ENCODE data around the gene COL11A2.

DNA sequence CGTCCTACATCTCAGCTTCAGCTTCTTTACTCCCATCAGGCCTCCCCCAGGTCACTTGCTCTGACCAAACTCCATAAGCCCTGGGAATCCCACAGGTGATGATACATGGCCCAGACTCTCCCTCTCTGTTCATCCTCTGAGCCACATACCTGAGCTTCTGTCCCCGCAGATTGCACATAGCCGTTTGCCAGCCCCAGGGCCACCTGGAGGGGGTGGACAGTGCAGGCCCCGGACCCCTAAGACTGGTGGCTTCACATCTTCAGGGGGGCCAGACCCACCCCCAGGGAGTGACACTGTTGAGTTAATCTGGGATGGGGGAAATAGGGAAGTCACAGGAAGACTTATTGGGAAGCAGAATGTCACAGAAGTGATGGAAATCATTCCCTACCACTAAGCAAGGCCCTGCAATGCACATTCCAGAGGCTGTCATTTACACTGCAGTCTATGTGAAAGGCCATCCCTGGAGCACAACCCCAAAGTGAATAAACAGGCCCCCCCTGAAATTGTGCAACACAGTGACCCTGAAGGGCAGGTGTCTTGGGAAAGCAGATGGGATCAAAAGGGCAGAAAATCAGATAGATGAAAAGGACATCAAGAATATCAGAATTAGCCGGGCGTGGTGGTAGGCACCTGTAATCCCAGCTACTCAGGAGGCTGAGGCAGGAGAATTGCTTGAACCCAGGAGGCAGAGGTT is 6.0 kb upstream of the COL11A2 start:
- TF ChIP-seq, protein P1, sequence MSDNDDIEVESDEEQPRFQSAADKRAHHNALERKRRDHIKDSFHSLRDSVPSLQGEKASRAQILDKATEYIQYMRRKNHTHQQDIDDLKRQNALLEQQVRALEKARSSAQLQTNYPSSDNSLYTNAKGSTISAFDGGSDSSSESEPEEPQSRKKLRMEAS (IDR thresholded peaks at IDR 0.05; ENCODE audit: insufficient read depth, insufficient read length): no peak
- TF ChIP-seq, protein P2, sequence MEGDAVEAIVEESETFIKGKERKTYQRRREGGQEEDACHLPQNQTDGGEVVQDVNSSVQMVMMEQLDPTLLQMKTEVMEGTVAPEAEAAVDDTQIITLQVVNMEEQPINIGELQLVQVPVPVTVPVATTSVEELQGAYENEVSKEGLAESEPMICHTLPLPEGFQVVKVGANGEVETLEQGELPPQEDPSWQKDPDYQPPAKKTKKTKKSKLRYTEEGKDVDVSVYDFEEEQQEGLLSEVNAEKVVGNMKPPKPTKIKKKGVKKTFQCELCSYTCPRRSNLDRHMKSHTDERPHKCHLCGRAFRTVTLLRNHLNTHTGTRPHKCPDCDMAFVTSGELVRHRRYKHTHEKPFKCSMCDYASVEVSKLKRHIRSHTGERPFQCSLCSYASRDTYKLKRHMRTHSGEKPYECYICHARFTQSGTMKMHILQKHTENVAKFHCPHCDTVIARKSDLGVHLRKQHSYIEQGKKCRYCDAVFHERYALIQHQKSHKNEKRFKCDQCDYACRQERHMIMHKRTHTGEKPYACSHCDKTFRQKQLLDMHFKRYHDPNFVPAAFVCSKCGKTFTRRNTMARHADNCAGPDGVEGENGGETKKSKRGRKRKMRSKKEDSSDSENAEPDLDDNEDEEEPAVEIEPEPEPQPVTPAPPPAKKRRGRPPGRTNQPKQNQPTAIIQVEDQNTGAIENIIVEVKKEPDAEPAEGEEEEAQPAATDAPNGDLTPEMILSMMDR (IDR thresholded peaks at IDR 0.05; ENCODE audit: extremely low read depth in 1 of 2, insufficient read depth in 1 of 2, low read depth in 1 of 2, low read length in 2 of 2): no peak
- TF ChIP-seq MYC (IDR thresholded peaks at IDR 0.05; ENCODE audit: low read depth, low read length): no peak

All from endothelial cell of umbilical vein (primary cell).